Panc1 (cell line): Measurements from ENCODE around the gene MRPL40. TPM values are rescaled to one million over a fixed set of nuclear protein-coding genes. Genes with fewer than 3 reads are reported as not detected.

Source experiments
- ATAC-seq: fragments of 200-7000 bp; cut with Tn5 transposase; 2 replicates; pipeline ENCODE4 v1.9.1; 2020; ENCODE audit warnings: mild to moderate bottlenecking, moderate library complexity
- BruUV-seq: library from RNA; stranded (reverse); fragments of 400-500 nt; replicated peaks from 2 replicates; lab custom pipeline; 2021; lab: Mats Ljungman, UMichigan
- CTCF ChIA-PET: fragments of 300-600 bp; sonication (Branson Sonifier 250); formaldehyde crosslinking; loops from one replicate; lab custom pipeline; 2022; ENCODE audit warnings: antibody characterized with exemption; lab: Charles Lee
- POLR2A ChIA-PET: fragments of 300-600 bp; sonication (Branson Sonifier 250); formaldehyde crosslinking; loops from one replicate; lab custom pipeline; 2022; ENCODE audit warnings: antibody characterized with exemption; lab: Charles Lee
- DNase-seq: peaks from one replicate; pipeline ENCODE4 v3.0.0-alpha.2; 2010; ENCODE audit warnings: low read depth, low spot score
- H3K27ac ChIP-seq: 2 replicates; pipeline ENCODE4 v1.5.1; 2011; ENCODE audit warnings: mild to moderate bottlenecking, low read length, inconsistent platforms
- H3K27me3 ChIP-seq: fragments of 200-500 bp; sonication (Bioruptor generic); 2 replicates; pipeline ENCODE4 v1.6.0; 2014; ENCODE audit warnings: low read length, inconsistent platforms; ENCODE audit not compliant: control insufficient read depth, insufficient read depth
- H3K36me3 ChIP-seq: fragments of 200-500 bp; sonication (Bioruptor generic); 2 replicates; pipeline ENCODE4 v1.5.1; 2014; ENCODE audit warnings: inconsistent platforms, mild to moderate bottlenecking, low read length, moderate library complexity; ENCODE audit not compliant: control insufficient read depth, insufficient read depth
- H3K4me1 ChIP-seq: 2 replicates; pipeline ENCODE4 v1.5.1; 2011; ENCODE audit warnings: inconsistent platforms, mild to moderate bottlenecking, low read length, moderate library complexity; ENCODE audit not compliant: control insufficient read depth, insufficient read depth
- H3K4me3 ChIP-seq, 2 experiments: 2 replicates each; pipeline ENCODE4 v1.5.1; 2011 to 2012; ENCODE audit warnings: low read depth in 2 of 2, low read length in 2 of 2, mild to moderate bottlenecking in 2 of 2, inconsistent platforms in 1 of 2, moderate library complexity in 1 of 2
- H3K9me3 ChIP-seq: fragments of 200-500 bp; sonication (Bioruptor generic); 2 replicates; pipeline ENCODE4 v1.5.1; 2014; ENCODE audit warnings: low read depth, mild to moderate bottlenecking, inconsistent platforms, low read length, moderate library complexity; ENCODE audit not compliant: control insufficient read depth, insufficient read depth
- POLR2AphosphoS5 ChIP-seq: IDR thresholded peaks from 2 replicates; pipeline ENCODE4 v1.6.1; 2012; ENCODE audit warnings: mild to moderate bottlenecking, low read depth, low read length, moderate library complexity
- SIN3A ChIP-seq: IDR thresholded peaks from 2 replicates; pipeline ENCODE4 v1.6.1; 2012; ENCODE audit warnings: low read depth, mild to moderate bottlenecking, low read length, moderate library complexity, borderline replicate concordance; ENCODE audit not compliant: insufficient read depth
- TCF7L2 ChIP-seq: IDR thresholded peaks from 2 replicates; pipeline ENCODE4 v1.6.1; 2011; ENCODE audit warnings: mild to moderate bottlenecking, low read depth, low read length, inconsistent platforms
- in situ Hi-C: cut with HindIII; loops from 2 replicates; pipeline ENCODE4 v1.10.0; 2016; ENCODE audit warnings: low sequenced_read_pairs, low pct_unique_long_range_greater_than_20kb
- intact Hi-C: fragments of 100-400 bp; cut with micrococcal nuclease; formaldehyde crosslinking; loops from one replicate; pipeline ENCODE4 v1.10.0; 2022; ENCODE audit not compliant: unreplicated experiment
- total RNA-seq: library from RNA; stranded (reverse); gene quantifications from one replicate; pipeline ENCODE4 v1.2.1, GENCODE V29; 2021; ENCODE audit not compliant: unreplicated experiment
- TF ChIP-seq, protein P1 (sequence below): fragments of 450-650 bp; IDR thresholded peaks from 2 replicates; pipeline ENCODE4 v1.5.1; 2017; ENCODE audit warnings: mild to moderate bottlenecking
- TF ChIP-seq, protein P2 (sequence below), 2 experiments: IDR thresholded peaks; 2 replicates each; pipeline ENCODE4 v1.6.1; 2011 to 2012; ENCODE audit warnings: low read depth in 2 of 2, control low read depth in 1 of 2, low read length in 1 of 2, mild to moderate bottlenecking in 1 of 2, moderate library complexity in 1 of 2; ENCODE audit not compliant: insufficient read depth in 1 of 2

MRPL40 gene
- total RNA-seq, 1 experiment from 2014 or later, result 36.3 TPM

DNA sequence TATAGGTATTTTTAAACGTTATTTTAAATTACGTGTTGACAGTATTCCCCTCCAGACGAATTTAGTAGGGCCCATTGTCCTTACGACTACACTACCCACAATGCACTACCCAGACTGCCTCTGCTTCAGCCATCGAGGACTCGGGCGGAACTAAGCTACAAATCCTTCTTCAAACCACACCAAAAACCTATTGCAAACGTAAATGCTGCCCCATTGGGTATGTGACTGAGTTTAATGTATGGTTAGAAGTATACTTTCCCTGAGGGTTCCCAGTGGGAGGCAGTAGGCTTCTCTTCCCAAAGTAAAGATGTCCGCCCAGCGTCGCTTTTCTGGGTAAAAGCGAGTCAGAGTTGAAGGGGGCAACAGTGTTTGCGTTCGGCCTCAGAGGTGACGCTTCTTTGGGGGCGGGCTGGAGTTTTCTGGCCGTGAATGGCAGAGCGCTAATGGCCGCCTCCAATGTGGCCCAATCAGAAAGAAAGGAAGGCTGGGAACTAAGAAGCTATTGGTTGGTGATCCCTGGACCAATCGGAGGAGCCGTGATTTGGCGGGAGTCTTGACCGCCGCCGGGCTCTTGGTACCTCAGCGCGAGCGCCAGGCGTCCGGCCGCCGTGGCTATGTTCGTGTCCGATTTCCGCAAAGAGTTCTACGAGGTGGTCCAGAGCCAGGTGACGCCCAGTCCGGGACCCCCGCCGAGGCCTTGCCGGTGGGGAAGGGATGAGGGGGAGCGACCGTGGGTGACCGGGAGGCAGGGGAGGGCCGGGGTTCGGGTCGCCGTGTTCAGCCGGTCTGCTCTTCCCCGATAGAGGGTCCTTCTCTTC is 47.2 kb downstream of the MRPL40 start, which contains the start of gene CDC45:
Gene CDC45, plus strand, starts transcription at position 566 of the 818 bp plus-strand sequence. Its CDS starts 49 bp downstream, at position 615.
- H3K9me3 ChIP-seq, result no peaks in the 10 kb centered on the region
- in situ Hi-C loops (no loop called here), intact Hi-C loops (no loop called here)
- H3K36me3 ChIP-seq, result peaks cover 3% of the 10 kb centered on the region
- no peaks in the 10 kb centered on the region for H3K27me3 ChIP-seq
- ATAC-seq, result peak; percentile 97
- peak; percentile 98 for TF ChIP-seq SIN3A
- TF ChIP-seq, protein P1, sequence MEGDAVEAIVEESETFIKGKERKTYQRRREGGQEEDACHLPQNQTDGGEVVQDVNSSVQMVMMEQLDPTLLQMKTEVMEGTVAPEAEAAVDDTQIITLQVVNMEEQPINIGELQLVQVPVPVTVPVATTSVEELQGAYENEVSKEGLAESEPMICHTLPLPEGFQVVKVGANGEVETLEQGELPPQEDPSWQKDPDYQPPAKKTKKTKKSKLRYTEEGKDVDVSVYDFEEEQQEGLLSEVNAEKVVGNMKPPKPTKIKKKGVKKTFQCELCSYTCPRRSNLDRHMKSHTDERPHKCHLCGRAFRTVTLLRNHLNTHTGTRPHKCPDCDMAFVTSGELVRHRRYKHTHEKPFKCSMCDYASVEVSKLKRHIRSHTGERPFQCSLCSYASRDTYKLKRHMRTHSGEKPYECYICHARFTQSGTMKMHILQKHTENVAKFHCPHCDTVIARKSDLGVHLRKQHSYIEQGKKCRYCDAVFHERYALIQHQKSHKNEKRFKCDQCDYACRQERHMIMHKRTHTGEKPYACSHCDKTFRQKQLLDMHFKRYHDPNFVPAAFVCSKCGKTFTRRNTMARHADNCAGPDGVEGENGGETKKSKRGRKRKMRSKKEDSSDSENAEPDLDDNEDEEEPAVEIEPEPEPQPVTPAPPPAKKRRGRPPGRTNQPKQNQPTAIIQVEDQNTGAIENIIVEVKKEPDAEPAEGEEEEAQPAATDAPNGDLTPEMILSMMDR, result no peak
- 0 out of 2 replicates have a peak, but pooled peaks have one; percentile 33 for TF ChIP-seq POLR2AphosphoS5
- BruUV-seq, result no TSS peak
- H3K27ac ChIP-seq, result peak within 1 kb of the TSS; percentile 100
- CTCF ChIA-PET, result interaction anchor here (0.5 to 0.7 kb wide), 3 partner anchors 10 to 518 kb away, joined by 3 to 5 read pairs (median 3); no protein-coding TSS in a partner anchor
- H3K4me1 ChIP-seq, result peaks cover 3% of the 10 kb centered on the region; the same call in 1 of the 2 replicates
- peak; percentile 84 for DNase-seq
- H3K4me3 ChIP-seq, result peak within 1 kb of the TSS; percentile 89 to 93
- POLR2A ChIA-PET, result no interaction called here

DNA sequence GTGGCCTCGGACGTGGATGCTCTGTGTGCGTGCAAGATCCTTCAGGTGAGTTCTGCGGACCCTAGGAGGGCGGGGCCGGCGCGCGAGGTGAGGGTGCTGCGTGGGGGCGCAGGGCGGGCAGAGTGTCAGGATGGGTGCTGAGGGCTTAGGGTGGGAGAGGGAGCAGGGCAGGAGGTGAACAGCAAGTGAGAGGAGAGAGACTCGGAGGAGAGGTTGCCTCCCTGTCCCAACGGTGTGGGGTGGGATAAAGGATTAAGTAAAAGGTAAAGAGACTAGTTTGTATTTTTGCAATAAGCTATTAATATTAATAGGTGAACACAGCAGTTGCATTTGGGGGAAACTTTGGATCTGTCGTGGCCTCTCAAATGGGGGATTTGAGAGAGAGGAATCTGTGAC is 47.8 kb downstream of the MRPL40 start:
- no peak for DNase-seq
- CTCF ChIA-PET, result interaction anchor here (0.5 to 0.7 kb wide), 3 partner anchors 9 to 518 kb away, joined by 3 to 5 read pairs (median 3); no protein-coding TSS in a partner anchor
- Histone ChIP-seq H3K9me3 (no peaks in the 10 kb centered on the region), H3K27ac (peak overlapping the region; percentile 69), H3K36me3 (no peaks in the 10 kb centered on the region; the same call in 1 of the 2 replicates), H3K4me3 (peak overlapping the region; percentile 89 to 93), H3K27me3 (no peaks in the 10 kb centered on the region), H3K4me1 (peaks cover 3% of the 10 kb centered on the region; the same call in 1 of the 2 replicates)
- BruUV-seq, result no TSS peak
- intact Hi-C loops, result no loop called here
- peak; percentile 6; the same call in 1 of the 2 replicates for ATAC-seq
- in situ Hi-C loops, result no loop called here
- POLR2A ChIA-PET, result no interaction called here
- TF ChIP-seq SIN3A, result no peak
- TF ChIP-seq, protein P1, result no peak
- TF ChIP-seq TCF7L2, result no peak
- TF ChIP-seq, protein P2, sequence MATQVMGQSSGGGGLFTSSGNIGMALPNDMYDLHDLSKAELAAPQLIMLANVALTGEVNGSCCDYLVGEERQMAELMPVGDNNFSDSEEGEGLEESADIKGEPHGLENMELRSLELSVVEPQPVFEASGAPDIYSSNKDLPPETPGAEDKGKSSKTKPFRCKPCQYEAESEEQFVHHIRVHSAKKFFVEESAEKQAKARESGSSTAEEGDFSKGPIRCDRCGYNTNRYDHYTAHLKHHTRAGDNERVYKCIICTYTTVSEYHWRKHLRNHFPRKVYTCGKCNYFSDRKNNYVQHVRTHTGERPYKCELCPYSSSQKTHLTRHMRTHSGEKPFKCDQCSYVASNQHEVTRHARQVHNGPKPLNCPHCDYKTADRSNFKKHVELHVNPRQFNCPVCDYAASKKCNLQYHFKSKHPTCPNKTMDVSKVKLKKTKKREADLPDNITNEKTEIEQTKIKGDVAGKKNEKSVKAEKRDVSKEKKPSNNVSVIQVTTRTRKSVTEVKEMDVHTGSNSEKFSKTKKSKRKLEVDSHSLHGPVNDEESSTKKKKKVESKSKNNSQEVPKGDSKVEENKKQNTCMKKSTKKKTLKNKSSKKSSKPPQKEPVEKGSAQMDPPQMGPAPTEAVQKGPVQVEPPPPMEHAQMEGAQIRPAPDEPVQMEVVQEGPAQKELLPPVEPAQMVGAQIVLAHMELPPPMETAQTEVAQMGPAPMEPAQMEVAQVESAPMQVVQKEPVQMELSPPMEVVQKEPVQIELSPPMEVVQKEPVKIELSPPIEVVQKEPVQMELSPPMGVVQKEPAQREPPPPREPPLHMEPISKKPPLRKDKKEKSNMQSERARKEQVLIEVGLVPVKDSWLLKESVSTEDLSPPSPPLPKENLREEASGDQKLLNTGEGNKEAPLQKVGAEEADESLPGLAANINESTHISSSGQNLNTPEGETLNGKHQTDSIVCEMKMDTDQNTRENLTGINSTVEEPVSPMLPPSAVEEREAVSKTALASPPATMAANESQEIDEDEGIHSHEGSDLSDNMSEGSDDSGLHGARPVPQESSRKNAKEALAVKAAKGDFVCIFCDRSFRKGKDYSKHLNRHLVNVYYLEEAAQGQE (IDR thresholded peaks at IDR 0.05; ENCODE audit: insufficient read depth in 1 of 2, low read depth in 2 of 2, low read length in 1 of 2), result no peak
- no peak for TF ChIP-seq POLR2AphosphoS5
